ENCODE results near the gene RUSC1. TPM values are rescaled to one million over a fixed set of nuclear protein-coding genes. Genes with fewer than 3 reads are reported as not detected.
"Not testable (repeated sequence)": the region's sequence is repeated elsewhere in the genome, so short reads cannot be mapped to it uniquely, and the experiment has no call there.

Gene RUSC1
- total RNA-seq, 2 experiments from 2014 or later: 30.2 to 31.6 TPM

- CTCF ChIA-PET: interaction anchor here (1.6 kb wide), 1 partner anchor 39 kb away, joined by 4 read pairs; no protein-coding TSS in a partner anchor
- DNase-seq: no peak
- Mint-ChIP-seq H3K9me3 (no peaks in the 10 kb centered on the region), H3K4me3 (no peak overlapping the region), H3K4me1 (no peaks in the 10 kb centered on the region), H3K27me3 (no peaks in the 10 kb centered on the region), H3K27ac (no peak overlapping the region), H3K36me3 (ENCODE audit: low read depth) (no peaks in the 10 kb centered on the region)
- POLR2A ChIA-PET: no interaction called here
These were observed 35.6 kb upstream of the RUSC1 start for GRCh38 chr1:155285063-155285462.

DNA sequence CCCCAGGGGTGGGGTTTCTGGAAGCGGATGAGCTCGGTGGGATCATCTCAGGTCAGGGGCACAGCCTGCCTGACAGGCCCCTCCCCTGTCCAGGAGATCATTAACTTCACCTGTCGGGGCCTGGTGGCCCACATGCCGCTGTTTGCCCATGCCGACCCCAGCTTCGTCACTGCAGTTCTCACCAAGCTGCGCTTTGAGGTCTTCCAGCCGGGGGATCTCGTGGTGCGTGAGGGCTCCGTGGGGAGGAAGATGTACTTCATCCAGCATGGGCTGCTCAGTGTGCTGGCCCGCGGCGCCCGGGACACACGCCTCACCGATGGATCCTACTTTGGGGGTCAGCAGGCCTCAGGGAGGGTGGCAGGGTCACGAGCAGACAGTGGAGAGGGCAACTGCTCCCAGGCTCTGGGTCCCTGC lies 35.1 kb upstream of the RUSC1 start:
- CTCF ChIA-PET: interaction anchor here (1.1 to 1.6 kb wide), 2 partner anchors 22 to 38 kb away, joined by 3 to 4 read pairs; no protein-coding TSS in a partner anchor
- no peaks in the 10 kb centered on the region for H3K4me1 Mint-ChIP-seq
- POLR2A ChIA-PET: no interaction called here
- H3K27ac Mint-ChIP-seq: no peak overlapping the region
- no peaks in the 10 kb centered on the region for H3K27me3 Mint-ChIP-seq
- H3K9me3 Mint-ChIP-seq: no peaks in the 10 kb centered on the region
- DNase-seq: no peak
- no peak overlapping the region for H3K4me3 Mint-ChIP-seq
- H3K36me3 Mint-ChIP-seq (ENCODE audit: low read depth): no peaks in the 10 kb centered on the region

- H3K27ac Mint-ChIP-seq: no peak overlapping the region
These were observed 34.1 kb upstream of the RUSC1 start for GRCh38 chr1:155286544-155286943.

DNA sequence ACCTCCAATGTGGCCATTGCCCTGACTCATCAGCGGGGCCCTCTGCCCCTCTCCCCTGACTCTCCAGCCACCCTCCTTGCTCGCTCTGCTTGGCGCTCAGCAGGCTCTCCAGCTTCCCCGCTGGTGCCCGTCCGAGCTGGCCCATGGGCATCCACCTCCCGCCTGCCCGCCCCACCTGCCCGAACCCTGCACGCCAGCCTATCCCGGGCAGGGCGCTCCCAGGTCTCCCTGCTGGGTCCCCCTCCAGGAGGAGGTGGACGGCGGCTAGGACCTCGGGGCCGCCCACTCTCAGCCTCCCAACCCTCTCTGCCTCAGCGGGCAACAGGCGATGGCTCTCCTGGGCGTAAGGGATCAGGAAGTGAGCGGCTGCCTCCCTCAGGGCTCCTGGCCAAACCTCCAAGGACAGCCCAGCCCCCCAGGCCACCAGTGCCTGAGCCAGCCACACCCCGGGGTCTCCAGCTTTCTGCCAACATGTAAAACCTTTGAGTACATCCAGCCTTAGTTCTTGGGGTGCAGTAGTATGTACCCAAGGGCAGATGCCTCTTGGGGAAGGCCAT lies 32.6 kb upstream of the RUSC1 start:
- no peak for DNase-seq
- Mint-ChIP-seq H3K27me3 (peaks cover 1% of the 10 kb centered on the region), H3K9me3 (no peaks in the 10 kb centered on the region), H3K27ac (no peak overlapping the region), H3K4me3 (no peak overlapping the region), H3K4me1 (no peaks in the 10 kb centered on the region), H3K36me3 (ENCODE audit: low read depth) (no peaks in the 10 kb centered on the region)
- ChIA-PET POLR2A (no interaction called here), CTCF (interaction anchor here (0.9 to 2.2 kb wide), 3 partner anchors 11 to 38 kb away, joined by 3 to 6 read pairs (median 3); partner anchors contain the start of gene HCN3)

More at GRCh38 chr1:155286544-155286943, 34.1 kb upstream of the RUSC1 start:
- H3K27me3 Mint-ChIP-seq: no peaks in the 10 kb centered on the region
- no peak for DNase-seq
- ChIA-PET POLR2A (no interaction called here), CTCF (interaction anchor here (1.1 kb wide), 1 partner anchor 21 kb away, joined by 3 read pairs; no protein-coding TSS in a partner anchor)
- H3K4me1 Mint-ChIP-seq: no peaks in the 10 kb centered on the region
- no peaks in the 10 kb centered on the region for H3K9me3 Mint-ChIP-seq
- H3K4me3 Mint-ChIP-seq: no peak overlapping the region
- H3K36me3 Mint-ChIP-seq (ENCODE audit: low read depth): no peaks in the 10 kb centered on the region

DNA sequence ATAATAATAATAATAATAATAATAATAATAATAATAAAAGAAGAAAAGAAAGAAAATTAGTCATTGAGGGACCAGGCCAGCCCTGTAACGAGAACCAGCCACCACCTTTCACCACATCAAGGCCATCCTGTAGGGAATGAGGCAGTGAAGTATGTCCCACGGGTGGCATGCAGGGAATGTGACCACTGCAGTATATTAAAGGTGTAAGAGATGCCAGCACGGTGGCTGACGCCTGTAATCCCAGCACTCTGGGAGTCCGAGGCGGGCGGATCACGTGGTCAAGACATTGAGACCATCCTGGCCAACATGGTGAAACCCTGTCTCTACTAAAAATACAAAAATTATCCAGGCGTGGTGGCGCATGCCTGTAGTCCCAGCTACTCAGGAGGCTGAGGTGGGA lies 29.7 kb upstream of the RUSC1 start:
- H3K36me3 Mint-ChIP-seq (ENCODE audit: low read depth); H3K4me3 Mint-ChIP-seq; DNase-seq; H3K27ac Mint-ChIP-seq; POLR2A ChIA-PET; H3K4me1 Mint-ChIP-seq; H3K9me3 Mint-ChIP-seq: not testable (repeated sequence)
- peaks cover 22% of the 10 kb centered on the region for H3K27me3 Mint-ChIP-seq
- CTCF ChIA-PET: interaction anchor here (1.5 kb wide), 1 partner anchor 10 kb away, joined by 5 read pairs; the partner anchor contains the start of gene PKLR

- ChIA-PET CTCF (interaction anchor here (0.6 to 1.5 kb wide), 3 partner anchors 10 to 27 kb away, joined by 3 to 4 read pairs (median 4); no protein-coding TSS in a partner anchor), POLR2A (no interaction called here)
- no peak overlapping the region for H3K4me3 Mint-ChIP-seq
- H3K27me3 Mint-ChIP-seq: peaks cover 35% of the 10 kb centered on the region
- no peak for DNase-seq
- H3K9me3 Mint-ChIP-seq: no peaks in the 10 kb centered on the region
- H3K4me1 Mint-ChIP-seq: peaks cover 11% of the 10 kb centered on the region
- no peak overlapping the region for H3K27ac Mint-ChIP-seq
- no peaks in the 10 kb centered on the region for H3K36me3 Mint-ChIP-seq (ENCODE audit: low read depth)
These were observed 27.5 kb upstream of the RUSC1 start for GRCh38 chr1:155293086-155293749.

DNA sequence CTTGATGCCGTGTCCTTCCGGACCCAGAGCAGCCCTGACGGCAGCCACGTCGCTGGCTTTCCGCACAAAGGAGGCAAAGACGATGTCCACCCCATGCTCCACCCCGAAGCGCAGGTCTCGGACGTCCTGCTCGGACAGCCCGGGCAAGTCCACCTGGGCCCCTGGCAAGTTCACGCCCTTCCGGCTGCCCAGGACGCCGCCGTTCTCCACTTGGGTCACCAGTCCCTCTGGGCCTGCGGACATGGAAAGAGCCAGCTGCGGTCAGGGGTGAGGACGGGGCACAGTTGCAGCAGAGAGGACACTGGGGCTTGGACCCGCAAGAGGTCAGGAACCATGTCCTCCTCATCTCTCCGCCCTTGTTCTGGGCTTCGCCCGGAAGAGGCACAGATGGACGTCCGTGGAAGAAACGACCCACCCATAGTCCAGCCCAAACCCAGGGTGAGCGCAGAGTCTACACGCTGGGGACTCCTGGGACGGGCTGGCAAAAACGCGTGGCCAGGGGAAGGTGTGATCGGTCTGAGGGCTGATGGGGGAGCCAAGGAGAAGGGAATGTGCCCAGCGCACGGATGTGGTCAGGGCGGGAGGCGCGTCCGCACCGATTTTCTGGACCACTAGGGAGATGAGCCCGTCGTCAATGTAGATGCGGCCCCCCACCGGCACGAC lies 26.0 kb upstream of the RUSC1 start:
- Mint-ChIP-seq H3K36me3 (ENCODE audit: low read depth) (no peaks in the 10 kb centered on the region), H3K27me3 (peaks cover 35% of the 10 kb centered on the region), H3K4me3 (no peak overlapping the region), H3K9me3 (no peaks in the 10 kb centered on the region), H3K27ac (no peak overlapping the region), H3K4me1 (peaks cover 12% of the 10 kb centered on the region)
- ChIA-PET POLR2A (no interaction called here), CTCF (interaction anchor here (1.5 kb wide), 1 partner anchor 13 kb away, joined by 4 read pairs; the partner anchor contains the start of gene FDPS)
- no peak for DNase-seq

DNA sequence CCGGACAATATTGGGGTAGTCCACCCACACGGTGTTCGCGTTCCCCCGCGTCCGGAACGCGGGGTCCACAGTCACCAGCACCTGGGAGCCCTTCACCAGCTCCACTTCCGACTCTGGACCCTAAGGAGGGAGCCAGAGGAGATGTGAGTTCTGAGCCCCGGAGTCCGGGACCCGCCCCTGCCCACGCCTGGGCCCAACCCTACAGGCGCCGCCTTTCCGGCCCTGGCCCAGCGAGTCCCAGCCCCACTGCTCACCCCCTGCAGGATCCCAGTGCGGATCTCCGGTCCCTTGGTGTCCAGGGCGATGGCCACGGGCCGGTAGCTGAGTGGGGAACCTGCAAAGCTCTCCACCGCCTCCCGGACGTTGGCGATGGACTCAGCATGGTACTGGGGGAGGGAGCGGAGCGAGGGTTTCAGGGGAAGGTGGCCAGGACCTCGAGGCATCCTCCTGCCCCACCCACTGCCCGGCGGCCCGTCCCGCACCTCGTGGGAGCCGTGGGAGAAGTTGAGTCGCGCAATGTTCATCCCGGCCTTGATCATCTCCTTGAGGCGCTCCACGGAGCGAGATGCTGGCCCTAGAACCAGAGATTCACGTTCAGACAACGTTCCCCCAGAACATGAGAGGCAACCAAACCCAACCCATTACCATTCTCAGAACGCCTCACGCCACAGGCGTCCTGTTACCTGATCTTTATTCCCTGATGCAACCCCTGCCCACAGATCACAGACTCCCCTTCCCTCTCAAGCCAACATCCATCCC lies 25.3 kb upstream of the RUSC1 start:
- no peak overlapping the region for H3K27ac Mint-ChIP-seq
- ChIA-PET POLR2A (no interaction called here), CTCF (interaction anchor here (0.7 to 1.5 kb wide), 2 partner anchors 13 to 16 kb away, joined by 3 to 4 read pairs; partner anchors contain the start of gene FDPS)
- no peak overlapping the region for H3K4me3 Mint-ChIP-seq
- H3K36me3 Mint-ChIP-seq (ENCODE audit: low read depth): no peaks in the 10 kb centered on the region
- peaks cover 12% of the 10 kb centered on the region for H3K4me1 Mint-ChIP-seq
- H3K9me3 Mint-ChIP-seq: no peaks in the 10 kb centered on the region
- H3K27me3 Mint-ChIP-seq: peaks cover 35% of the 10 kb centered on the region
- DNase-seq: no peak

DNA sequence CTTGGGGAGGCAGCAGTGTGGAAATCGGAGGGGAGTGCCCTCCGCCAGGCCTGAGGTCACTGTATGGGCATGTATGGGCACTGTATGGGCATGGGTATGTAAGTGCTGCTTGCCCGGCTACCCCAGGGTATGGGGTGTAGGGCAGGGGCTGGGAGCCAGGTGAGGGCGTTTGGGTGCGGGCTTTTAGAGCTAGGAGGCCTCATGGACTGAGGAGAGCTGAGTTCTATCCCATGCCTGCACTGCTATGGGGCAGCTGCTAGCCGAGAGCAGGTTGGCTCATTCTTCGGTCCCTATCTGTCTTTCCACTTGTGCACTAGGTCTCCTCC lies 24.8 kb upstream of the RUSC1 start:
- Mint-ChIP-seq H3K36me3 (ENCODE audit: low read depth) (no peaks in the 10 kb centered on the region), H3K9me3 (no peaks in the 10 kb centered on the region), H3K4me3 (no peak overlapping the region), H3K27me3 (peaks cover 35% of the 10 kb centered on the region), H3K27ac (peak overlapping the region; percentile 44), H3K4me1 (peaks cover 12% of the 10 kb centered on the region)
- ChIA-PET CTCF (interaction anchor here (0.7 to 1.5 kb wide), 2 partner anchors 12 to 17 kb away, joined by 3 to 4 read pairs; partner anchors contain the start of gene FDPS), POLR2A (no interaction called here)
- no peak for DNase-seq

DNA sequence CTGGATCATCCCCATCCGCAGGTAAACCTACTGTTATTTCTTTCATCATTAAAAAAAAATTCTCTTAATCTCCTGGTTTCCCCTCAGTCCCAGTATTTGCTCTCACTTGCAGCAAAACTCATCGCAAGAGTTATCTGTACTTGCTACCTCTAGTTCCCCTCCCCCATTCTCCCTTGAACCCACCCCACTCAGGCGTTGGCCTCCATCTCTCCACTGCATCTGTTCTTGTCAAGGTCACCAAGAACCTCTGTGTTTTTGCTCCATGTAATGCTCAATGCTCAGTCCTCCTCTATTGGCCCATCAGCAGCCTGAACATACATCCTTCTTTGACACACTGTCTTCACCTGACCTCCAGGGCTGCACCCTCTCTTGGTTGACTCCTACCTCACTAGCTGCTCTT lies 24.0 kb upstream of the RUSC1 start:
- Mint-ChIP-seq H3K4me3 (no peak overlapping the region), H3K4me1 (peaks cover 12% of the 10 kb centered on the region), H3K36me3 (ENCODE audit: low read depth) (no peaks in the 10 kb centered on the region), H3K27me3 (peaks cover 35% of the 10 kb centered on the region), H3K9me3 (no peaks in the 10 kb centered on the region), H3K27ac (no peak overlapping the region)
- no peak for DNase-seq
- CTCF ChIA-PET: interaction anchor here (1.3 kb wide), 1 partner anchor 46 kb away, joined by 5 read pairs; no protein-coding TSS in a partner anchor
- POLR2A ChIA-PET: no interaction called here

GRCh38 chr1:155297384-155297783 lies 23.3 kb upstream of the RUSC1 start:
- Mint-ChIP-seq H3K27me3 (peaks cover 35% of the 10 kb centered on the region), H3K36me3 (ENCODE audit: low read depth) (no peaks in the 10 kb centered on the region), H3K4me3 (no peak overlapping the region), H3K4me1 (peaks cover 12% of the 10 kb centered on the region), H3K27ac (no peak overlapping the region), H3K9me3 (no peaks in the 10 kb centered on the region)
- DNase-seq: no peak
- ChIA-PET CTCF (interaction anchor here (1.3 kb wide), 1 partner anchor 46 kb away, joined by 5 read pairs; no protein-coding TSS in a partner anchor), POLR2A (no interaction called here)

- H3K4me3 Mint-ChIP-seq: no peak overlapping the region
- CTCF ChIA-PET: interaction anchor here (0.8 to 1.5 kb wide), 3 partner anchors 9 to 12 kb away, joined by 3 to 5 read pairs (median 4); no protein-coding TSS in a partner anchor
These were observed 20.7 kb upstream of the RUSC1 start for GRCh38 chr1:155300024-155300423.

More at GRCh38 chr1:155300024-155300423, 20.7 kb upstream of the RUSC1 start:
- Mint-ChIP-seq H3K27ac (no peak overlapping the region), H3K9me3 (no peaks in the 10 kb centered on the region), H3K27me3 (peaks cover 21% of the 10 kb centered on the region), H3K36me3 (ENCODE audit: low read depth) (no peaks in the 10 kb centered on the region), H3K4me1 (peaks cover 6% of the 10 kb centered on the region)
- no peak for DNase-seq
- POLR2A ChIA-PET: no interaction called here

Data from activated CD4-positive, alpha-beta T cell treated with anti-CD3 and anti-CD28 coated beads, Interleukin-2, amount 10 ng/mL, durations not matched to agents 7 days and 5 days (primary cell).